Measurements from ENCODE around the gene C6orf15. TPM values are rescaled to one million over a fixed set of nuclear protein-coding genes. Genes with fewer than 3 reads are reported as not detected.
A peak's percentile ranks its signal among the peaks of the same experiment; 100 is the strongest.

C6orf15 gene
- polyA plus RNA-seq (2011; rRNA removed) (not detected in 2 replicates), polyA plus RNA-seq (2017; fragmentation: RNase III; extraction: RNeasy Plus Mini Kit Qiagen cat#74134 plus additional on column Dnase treatment) (not detected in 3 replicates), polyA minus RNA-seq (2011; rRNA and poly(A)+ RNA removed) (not detected in 2 replicates)
- not detected in 2 replicates for polyA plus RNA-seq (2012; cell fraction: cytosol; rRNA removed)
- not detected in 2 replicates for polyA plus RNA-seq (2012; cell fraction: nucleus; rRNA removed)

- no peaks in the 10 kb centered on the region for H3K9me3 ChIP-seq
- DNase-seq (ENCODE audit: low read depth in 1 of 2, low spot score in 1 of 2): no peak
- ChIA-PET CTCF (interaction anchor here (0.7 to 2.4 kb wide), 4 partner anchors 10 to 25 kb away, joined by 3 to 8 read pairs (median 4); no protein-coding TSS in a partner anchor), POLR2A (no interaction called here)
- FAIRE-seq: no peak
- TF ChIP-seq NR3C1 (IDR thresholded peaks at IDR 0.05) (no peak), ELK1 (IDR thresholded peaks at IDR 0.05; ENCODE audit: low read depth, low read length) (no peak), KDM1A (IDR thresholded peaks at IDR 0.05; ENCODE audit: low read depth) (no peak), FOSB (CRISPR knock-in tag; IDR thresholded peaks at IDR 0.05) (no peak)
- TF ChIP-seq, protein P1, sequence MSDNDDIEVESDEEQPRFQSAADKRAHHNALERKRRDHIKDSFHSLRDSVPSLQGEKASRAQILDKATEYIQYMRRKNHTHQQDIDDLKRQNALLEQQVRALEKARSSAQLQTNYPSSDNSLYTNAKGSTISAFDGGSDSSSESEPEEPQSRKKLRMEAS (IDR thresholded peaks at IDR 0.05): no peak
- H3K27ac ChIP-seq: peak within 1 kb of the TSS in 1 of 2 experiments; percentile 93; a peak in 2 of 6 replicates
- H3K4me2 ChIP-seq: no peak within 1 kb of the TSS
- WGBS (ENCODE audit: missing lambda C conversion rate): 100% methylated on average over 5 of the region's 5 CpGs
- H3K4me3 ChIP-seq: no peak within 1 kb of the TSS
- H3K4me1 ChIP-seq: peaks cover 16% of the 10 kb centered on the region
- ATAC-seq: no peak
Measured at GRCh38 chr6:31112478-31112877, at the start of gene C6orf15. C6orf15 (minus strand) TSS chr6:31112575; CDS start chr6:31112555, 20 bp downstream.

DNA sequence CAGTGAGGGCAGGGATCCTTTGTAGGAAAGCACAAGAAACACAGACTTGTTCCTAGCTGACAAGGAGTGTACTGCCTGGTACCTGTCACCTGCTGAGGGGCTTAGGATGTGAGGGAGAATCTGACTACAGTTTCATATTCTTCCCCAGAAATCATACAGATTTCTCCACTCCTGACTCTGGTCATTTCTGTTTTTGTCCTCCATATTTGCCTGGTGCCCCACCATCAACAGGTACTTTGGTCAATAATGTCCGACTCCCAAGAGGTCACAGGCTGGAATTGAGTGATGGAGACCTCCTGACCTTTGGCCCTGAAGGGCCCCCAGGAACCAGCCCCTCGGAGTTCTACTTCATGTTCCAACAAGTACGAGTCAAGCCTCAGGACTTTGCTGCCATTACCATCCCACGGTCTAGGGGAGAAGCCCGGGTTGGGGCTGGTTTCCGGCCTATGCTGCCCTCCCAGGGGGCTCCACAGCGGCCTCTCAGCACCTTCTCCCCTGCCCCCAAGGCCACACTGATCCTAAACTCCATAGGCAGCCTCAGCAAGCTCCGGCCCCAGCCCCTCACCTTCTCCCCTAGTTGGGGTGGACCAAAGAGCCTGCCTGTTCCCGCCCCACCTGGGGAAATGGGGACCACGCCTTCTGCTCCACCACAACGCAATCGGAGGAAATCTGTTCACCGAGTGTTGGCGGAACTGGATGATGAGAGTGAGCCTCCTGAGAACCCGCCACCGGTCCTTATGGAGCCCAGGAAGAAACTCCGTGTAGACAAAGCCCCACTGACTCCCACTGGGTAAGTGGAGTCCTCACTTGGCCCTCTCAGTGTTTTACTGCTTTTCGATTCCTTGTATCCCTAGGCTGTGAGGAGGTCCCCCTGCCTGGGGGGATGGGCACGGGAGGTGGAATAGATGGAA, 49.1 kb upstream of the C6orf15 start:
- no peak for DNase-seq (ENCODE audit: low read depth in 1 of 2, low spot score in 1 of 2)
- no peak overlapping the region for H3K4me2 ChIP-seq
- ChIA-PET CTCF (interaction anchor here (1.1 kb wide), 1 partner anchor 82 kb away, joined by 3 read pairs; no protein-coding TSS in a partner anchor), POLR2A (no interaction called here)
- H3K4me3 ChIP-seq: no peak overlapping the region
- H3K4me1 ChIP-seq: peaks cover 22% of the 10 kb centered on the region
- no peak for FAIRE-seq
- WGBS (ENCODE audit: missing lambda C conversion rate): 88% methylated on average over 11 of the region's 19 CpGs
- TF ChIP-seq ZNF302 (CRISPR knock-in tag; IDR thresholded peaks at IDR 0.05) (no peak), RNF2 (IDR thresholded peaks at IDR 0.05; ENCODE audit: borderline replicate concordance, low read depth) (no peak), ESRRA (IDR thresholded peaks at IDR 0.05; ENCODE audit: borderline replicate concordance, low read length) (no peak), MAZ (IDR thresholded peaks at IDR 0.05; ENCODE audit: borderline replicate concordance, low read depth, low read length) (no peak), POLR2A (IDR thresholded peaks at IDR 0.05; ENCODE audit: low read length) (no peak), RFX5 (IDR thresholded peaks at IDR 0.05) (no peak), NR3C1 (IDR thresholded peaks at IDR 0.05) (no peak), GATA3 (IDR thresholded peaks at IDR 0.05; ENCODE audit: borderline replicate concordance) (no peak), CBX8 (IDR thresholded peaks at IDR 0.05) (no peak), PHF8 (IDR thresholded peaks at IDR 0.05; ENCODE audit: borderline replicate concordance, low read depth) (no peak), KDM5A (IDR thresholded peaks at IDR 0.05) (no peak), HES2 (IDR thresholded peaks at IDR 0.05) (no peak), MYC (IDR thresholded peaks at IDR 0.05; ENCODE audit: borderline replicate concordance, low read length) (no peak), NFE2L2 (conservative IDR thresholded peaks at IDR 0.05; ENCODE audit: low read length) (no peak), FOSB (CRISPR knock-in tag; IDR thresholded peaks at IDR 0.05) (no peak), TP53 (CRISPR knock-in tag; IDR thresholded peaks at IDR 0.05) (no peak), HEYL (CRISPR knock-in tag; IDR thresholded peaks at IDR 0.05) (no peak)
- TF ChIP-seq, protein P2, sequence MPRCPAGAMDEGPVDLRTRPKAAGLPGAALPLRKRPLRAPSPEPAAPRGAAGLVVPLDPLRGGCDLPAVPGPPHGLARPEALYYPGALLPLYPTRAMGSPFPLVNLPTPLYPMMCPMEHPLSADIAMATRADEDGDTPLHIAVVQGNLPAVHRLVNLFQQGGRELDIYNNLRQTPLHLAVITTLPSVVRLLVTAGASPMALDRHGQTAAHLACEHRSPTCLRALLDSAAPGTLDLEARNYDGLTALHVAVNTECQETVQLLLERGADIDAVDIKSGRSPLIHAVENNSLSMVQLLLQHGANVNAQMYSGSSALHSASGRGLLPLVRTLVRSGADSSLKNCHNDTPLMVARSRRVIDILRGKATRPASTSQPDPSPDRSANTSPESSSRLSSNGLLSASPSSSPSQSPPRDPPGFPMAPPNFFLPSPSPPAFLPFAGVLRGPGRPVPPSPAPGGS (IDR thresholded peaks at IDR 0.05): no peak
- ATAC-seq: no peak
- no peaks in the 10 kb centered on the region for H3K9me3 ChIP-seq
- no peak overlapping the region for H3K27ac ChIP-seq
